ENCODE data around the gene CPD. TPM values are rescaled to one million over a fixed set of nuclear protein-coding genes. Genes with fewer than 3 reads are reported as not detected.

The CPD gene
- total and polyA plus RNA-seq, 2 of the 13 experiments (the other 11 are each of a cell fraction or from before 2014, with no cell fraction given) = 46.1 to 72.3 TPM

DNA sequence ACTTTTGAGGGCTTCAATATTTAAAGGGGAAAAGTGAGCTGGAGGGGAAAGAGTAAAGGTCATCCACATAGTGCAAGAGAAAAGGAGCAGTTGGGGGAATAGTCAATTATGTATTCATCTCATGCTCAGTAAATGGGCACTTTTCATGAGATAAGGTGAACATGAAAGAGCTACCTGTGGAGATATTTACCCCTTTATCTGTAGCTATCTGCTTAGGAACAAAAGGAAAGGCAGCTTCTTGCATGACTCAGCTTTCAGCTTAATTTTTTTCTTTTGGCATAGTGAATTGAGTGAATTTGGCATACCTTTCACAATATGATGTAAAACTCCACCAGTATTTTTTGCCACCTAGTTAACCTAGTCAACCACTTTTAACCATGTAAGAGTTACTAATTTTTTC is 26.4 kb downstream of the CPD start:
- Histone ChIP-seq H3K4me3 (replicated peaks in 1 of 3; ENCODE audit: insufficient read depth in 1 of 3, low read depth in 2 of 3, low read length in 3 of 3) (no peak overlapping the region; a peak in 1 of 6 replicates), H3K4me2 (ENCODE audit: low read depth, low read length) (peak overlapping the region; percentile 56), H3K9ac (ENCODE audit: insufficient read depth, low read depth, low read length) (0 out of 2 replicates have a peak overlapping the region, but pooled peaks have one; percentile 23), H3K4me1 (ENCODE audit: insufficient read depth, low read length) (peaks cover 31% of the 10 kb centered on the region), H3K27me3 (ENCODE audit: control insufficient read depth in 1 of 2, insufficient read depth in 2 of 2, low read length in 2 of 2) (no peaks in the 10 kb centered on the region), H2AFZ (ENCODE audit: low read length) (no peak overlapping the region), H3K27ac (ENCODE audit: extremely low read length, insufficient read depth, low read length) (peak overlapping the region; percentile 56), H3K9me3 (ENCODE audit: low read length) (no peaks in the 10 kb centered on the region), H4K20me1 (ENCODE audit: insufficient read depth, low read length) (no peaks in the 10 kb centered on the region), H3K36me3 (replicated peaks in 1 of 2; ENCODE audit: control insufficient read depth in 1 of 2, insufficient read depth in 2 of 2, low read length in 2 of 2) (no peaks in the 10 kb centered on the region; a peak in 1 of 5 replicates), H3K79me2 (ENCODE audit: insufficient read depth, low read length) (peaks cover 35% of the 10 kb centered on the region)
- ATAC-seq (no peak; the same call in 2 of the 3 replicates), FAIRE-seq (no peak), DNase-seq (ENCODE audit: low spot score) (peak; percentile 77)
- CTCF ChIA-PET (ENCODE audit: low intra/inter-chr PET ratio, low total read pairs) = no interaction called here
- no TSS peak for BruUV-seq (replicated peaks)
- in situ Hi-C loops (cut with HindIII; ENCODE audit: extremely low pct_ligation_motif_present, low pct_unique_long_range_greater_than_20kb) (no loop called here), intact Hi-C loops (cut with micrococcal nuclease; ENCODE audit: unreplicated experiment) (loop anchor here (2.0 kb wide), 1 partner anchor 64 kb away; no protein-coding TSS in a partner anchor)
- POLR2A ChIA-PET = interaction anchor here (0.9 to 1.1 kb wide), 2 partner anchors 11 to 60 kb away, joined by 5 to 7 read pairs; no protein-coding TSS in a partner anchor
- peak; percentile 62; the same call in 1 of the 2 replicates for TF ChIP-seq TCF7L2 (IDR thresholded peaks at IDR 0.05; ENCODE audit: low read depth, low read length)
- TF ChIP-seq, protein P1, sequence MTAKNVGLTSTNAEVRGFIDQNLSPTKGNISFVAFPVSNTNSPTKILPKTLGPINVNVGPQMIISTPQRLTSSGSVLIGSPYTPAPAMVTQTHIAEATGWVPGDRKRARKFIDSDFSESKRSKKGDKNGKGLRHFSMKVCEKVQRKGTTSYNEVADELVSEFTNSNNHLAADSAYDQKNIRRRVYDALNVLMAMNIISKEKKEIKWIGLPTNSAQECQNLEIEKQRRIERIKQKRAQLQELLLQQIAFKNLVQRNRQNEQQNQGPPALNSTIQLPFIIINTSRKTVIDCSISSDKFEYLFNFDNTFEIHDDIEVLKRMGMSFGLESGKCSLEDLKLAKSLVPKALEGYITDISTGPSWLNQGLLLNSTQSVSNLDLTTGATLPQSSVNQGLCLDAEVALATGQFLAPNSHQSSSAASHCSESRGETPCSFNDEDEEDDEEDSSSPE (CRISPR knock-in tag; IDR thresholded peaks at IDR 0.05) = no peak
- no peak for TF ChIP-seq ZNF329 (CRISPR knock-in tag; IDR thresholded peaks at IDR 0.05; ENCODE audit: low read depth)
- no peak for TF ChIP-seq SOX13 (IDR thresholded peaks at IDR 0.05)
- peak in 1 of 2 experiments; percentile 87; a peak in 2 of 4 replicates for TF ChIP-seq SOX13 (CRISPR knock-in tag; conservative IDR thresholded peaks at IDR 0.05 in 1 of 2, IDR thresholded peaks at IDR 0.05 in 1 of 2)
- TF ChIP-seq ZBTB7B (CRISPR knock-in tag; IDR thresholded peaks at IDR 0.05) = 0 out of 2 replicates have a peak, but pooled peaks have one; percentile 24
- no peak for TF ChIP-seq ZNF33B (CRISPR knock-in tag; IDR thresholded peaks at IDR 0.05)
- TF ChIP-seq FOXA3 (CRISPR knock-in tag; IDR thresholded peaks at IDR 0.05) = 0 out of 2 replicates have a peak, but pooled peaks have one; percentile 17
- TF ChIP-seq, protein P2, sequence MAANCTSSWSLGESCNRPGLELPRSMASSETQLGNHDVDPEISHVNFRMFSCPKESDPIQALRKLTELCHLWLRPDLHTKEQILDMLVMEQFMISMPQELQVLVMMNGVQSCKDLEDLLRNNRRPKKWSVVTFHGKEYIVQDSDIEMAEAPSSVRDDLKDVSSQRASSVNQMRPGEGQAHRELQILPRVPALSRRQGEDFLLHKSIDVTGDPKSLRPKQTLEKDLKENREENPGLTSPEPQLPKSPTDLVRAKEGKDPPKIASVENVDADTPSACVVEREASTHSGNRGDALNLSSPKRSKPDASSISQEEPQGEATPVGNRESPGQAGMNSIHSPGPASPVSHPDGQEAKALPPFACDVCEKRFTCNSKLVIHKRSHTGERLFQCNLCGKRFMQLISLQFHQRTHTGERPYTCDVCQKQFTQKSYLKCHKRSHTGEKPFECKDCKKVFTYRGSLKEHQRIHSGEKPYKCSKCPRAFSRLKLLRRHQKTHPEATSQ (CRISPR knock-in tag; IDR thresholded peaks at IDR 0.05; ENCODE audit: borderline replicate concordance) = no peak
- TF ChIP-seq RFXAP (CRISPR knock-in tag; IDR thresholded peaks at IDR 0.05; ENCODE audit: borderline replicate concordance) = no peak
- TF ChIP-seq SOX6 (IDR thresholded peaks at IDR 0.05) = no peak
- TF ChIP-seq SOX6 (CRISPR knock-in tag; IDR thresholded peaks at IDR 0.05) = peak; percentile 82
- TF ChIP-seq NCOA5 (CRISPR knock-in tag; IDR thresholded peaks at IDR 0.05) = no peak
- no peak for TF ChIP-seq THYN1 (CRISPR knock-in tag; IDR thresholded peaks at IDR 0.05; ENCODE audit: borderline replicate concordance, low read depth)
- TF ChIP-seq SRSF4 (IDR thresholded peaks at IDR 0.05; ENCODE audit: low read depth, low read length, poor library complexity, severe bottlenecking) = no peak
- TF ChIP-seq ZC3H13 (CRISPR knock-in tag; IDR thresholded peaks at IDR 0.05) = no peak
- TF ChIP-seq U2AF2 (IDR thresholded peaks at IDR 0.05; ENCODE audit: low read depth, low read length) = no peak
- TF ChIP-seq, protein P3, sequence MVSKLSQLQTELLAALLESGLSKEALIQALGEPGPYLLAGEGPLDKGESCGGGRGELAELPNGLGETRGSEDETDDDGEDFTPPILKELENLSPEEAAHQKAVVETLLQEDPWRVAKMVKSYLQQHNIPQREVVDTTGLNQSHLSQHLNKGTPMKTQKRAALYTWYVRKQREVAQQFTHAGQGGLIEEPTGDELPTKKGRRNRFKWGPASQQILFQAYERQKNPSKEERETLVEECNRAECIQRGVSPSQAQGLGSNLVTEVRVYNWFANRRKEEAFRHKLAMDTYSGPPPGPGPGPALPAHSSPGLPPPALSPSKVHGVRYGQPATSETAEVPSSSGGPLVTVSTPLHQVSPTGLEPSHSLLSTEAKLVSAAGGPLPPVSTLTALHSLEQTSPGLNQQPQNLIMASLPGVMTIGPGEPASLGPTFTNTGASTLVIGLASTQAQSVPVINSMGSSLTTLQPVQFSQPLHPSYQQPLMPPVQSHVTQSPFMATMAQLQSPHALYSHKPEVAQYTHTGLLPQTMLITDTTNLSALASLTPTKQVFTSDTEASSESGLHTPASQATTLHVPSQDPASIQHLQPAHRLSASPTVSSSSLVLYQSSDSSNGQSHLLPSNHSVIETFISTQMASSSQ (IDR thresholded peaks at IDR 0.05; ENCODE audit: low read depth) = no peak
- TF ChIP-seq, protein P3 (CRISPR knock-in tag; IDR thresholded peaks at IDR 0.05; ENCODE audit: borderline replicate concordance) = no peak; the same call in 1 of the 2 replicates
- no peak for TF ChIP-seq ZNF75D (CRISPR knock-in tag; IDR thresholded peaks at IDR 0.05; ENCODE audit: borderline replicate concordance)
